Gastroesophageal sphincter (tissue), 3 donors: ENCODE measurements around the gene CD28.

Experiments
- CTCF ChIP-seq, 4 experiments: fragments of 200-600 bp in 2 of 4; fragments of 450-650 bp in 2 of 4; sonication (generic) in 1 of 4; IDR thresholded peaks; one replicate each; pipeline ENCODE4 v1.5.1; 2017 to 2019; ENCODE audit warnings: antibody characterized with exemption in 4 of 4, mild to moderate bottlenecking in 2 of 4, moderate library complexity in 2 of 4
- EP300 ChIP-seq: sonication (generic); formaldehyde crosslinking; IDR thresholded peaks from one replicate; pipeline ENCODE4 v1.6.1; 2017; ENCODE audit warnings: antibody characterized with exemption, mild to moderate bottlenecking
- POLR2AphosphoS5 ChIP-seq: sonication (generic); formaldehyde crosslinking; IDR thresholded peaks from one replicate; pipeline ENCODE4 v1.6.1; 2017; ENCODE audit warnings: antibody characterized with exemption

- no peak for TF ChIP-seq CTCF (IDR thresholded peaks at IDR 0.05)
- peak; percentile 40 for TF ChIP-seq POLR2AphosphoS5
- TF ChIP-seq EP300, result no peak
Measured at GRCh38 chr2:203673933-203674332, 32.5 kb upstream of the CD28 start.
